ENCODE results near the gene TRIM33. TPM values are rescaled to one million over a fixed set of nuclear protein-coding genes. Genes with fewer than 3 reads are reported as not detected.

The TRIM33 gene
- total RNA-seq, 1 experiment from 2014 or later = 41.2 TPM

GRCh38 chr1:114456586-114456985, 54.4 kb downstream of the TRIM33 start:
- CTCF ChIA-PET = no interaction called here

More at GRCh38 chr1:114456586-114456985, 54.4 kb downstream of the TRIM33 start:
- Histone ChIP-seq H3K9ac (ENCODE audit: low read length) (no peak overlapping the region), H3K9me2 (ENCODE audit: insufficient read depth) (no peaks in the 10 kb centered on the region), H3K27me3 (ENCODE audit: insufficient read depth, low read length) (no peaks in the 10 kb centered on the region), H3K4me1 (ENCODE audit: control insufficient read depth in 1 of 2, insufficient read depth in 2 of 2, low read length in 2 of 2) (peaks cover 0 to 13% of the 10 kb centered on the region in 2 experiments; a peak in 2 of 4 replicates), H4K20me1 (ENCODE audit: insufficient read depth) (no peaks in the 10 kb centered on the region), H3K9me3 (ENCODE audit: control insufficient read depth in 1 of 2, insufficient read depth in 1 of 2, low read depth in 1 of 2, low read length in 2 of 2) (peaks cover 0 to 5% of the 10 kb centered on the region in 2 experiments; a peak in 1 of 4 replicates), H3K4me2 (ENCODE audit: low read length) (no peak overlapping the region), H3K4me3 (replicated peaks in 1 of 2; ENCODE audit: low read depth in 1 of 2, low read length in 2 of 2) (no peak overlapping the region), H3K79me2 (ENCODE audit: insufficient read depth, low read length) (peaks cover 28% of the 10 kb centered on the region; the same call in 1 of the 2 replicates), H3K27ac (ENCODE audit: low read depth, low read length) (no peak overlapping the region), H2AFZ (ENCODE audit: low read depth, low read length, poor library complexity, severe bottlenecking) (no peak overlapping the region), H3K36me3 (ENCODE audit: control insufficient read depth in 1 of 2, insufficient read depth in 2 of 2, low read length in 2 of 2) (peaks cover 2 to 36% of the 10 kb centered on the region in 2 experiments; a peak in 2 of 4 replicates)
- no peak for DNase-seq (ENCODE audit: low read depth, low spot score)
- intact Hi-C loops (cut with micrococcal nuclease) = no loop called here
- ChIA-PET RAD21 (ENCODE audit: low non-redundant PET in 1 of 2, low total read pairs in 2 of 2, uncharacterized antibody in 2 of 2, unreplicated experiment in 2 of 2) (no interaction called here), POLR2A (no interaction called here)
- no peak for ATAC-seq
- TF ChIP-seq RAD21 (IDR thresholded peaks at IDR 0.05; ENCODE audit: low read depth) = no peak
- TF ChIP-seq POLR2A (IDR thresholded peaks at IDR 0.05; ENCODE audit: borderline replicate concordance, extremely low read depth, insufficient read depth, insufficient read length) = no peak
- TF ChIP-seq ATF3 (IDR thresholded peaks at IDR 0.05) = no peak
- TF ChIP-seq REST (IDR thresholded peaks at IDR 0.05; ENCODE audit: low read depth) = no peak
- TF ChIP-seq ELF1 (IDR thresholded peaks at IDR 0.05; ENCODE audit: borderline replicate concordance, low read depth) = no peak
- no peak for TF ChIP-seq ZNF274 (IDR thresholded peaks at IDR 0.05; ENCODE audit: low read depth, low read length)
- no peak for TF ChIP-seq SIN3A (IDR thresholded peaks at IDR 0.05; ENCODE audit: low read depth)
- no peak for TF ChIP-seq MAX (IDR thresholded peaks at IDR 0.05)
- TF ChIP-seq FOSL1 (IDR thresholded peaks at IDR 0.05; ENCODE audit: low read depth) = no peak
- TF ChIP-seq ZBTB33 (IDR thresholded peaks at IDR 0.05; ENCODE audit: extremely low read depth, insufficient replicate concordance, low read length) = no peak
- TF ChIP-seq EZH2phosphoT487 (IDR thresholded peaks at IDR 0.05; ENCODE audit: borderline replicate concordance) = no peak
- TF ChIP-seq TCF7L2 (IDR thresholded peaks at IDR 0.05; ENCODE audit: borderline replicate concordance, extremely low read depth, insufficient read depth, insufficient read length) = no peak
- no peak for TF ChIP-seq EGR1 (IDR thresholded peaks at IDR 0.05; ENCODE audit: low read depth)
- TF ChIP-seq CBX3 (IDR thresholded peaks at IDR 0.05; ENCODE audit: low read depth) = no peak
- TF ChIP-seq CEBPB (IDR thresholded peaks at IDR 0.05; ENCODE audit: low read depth) = no peak
- TF ChIP-seq YY1 (IDR thresholded peaks at IDR 0.05; ENCODE audit: extremely low read depth, insufficient replicate concordance, low read depth, low read length) = no peak
- TF ChIP-seq EZH2 (IDR thresholded peaks at IDR 0.05) = no peak
- no TSS peak for BruUV-seq (replicated peaks)
